Measurements from ENCODE around the gene TGFBR1.

DNA sequence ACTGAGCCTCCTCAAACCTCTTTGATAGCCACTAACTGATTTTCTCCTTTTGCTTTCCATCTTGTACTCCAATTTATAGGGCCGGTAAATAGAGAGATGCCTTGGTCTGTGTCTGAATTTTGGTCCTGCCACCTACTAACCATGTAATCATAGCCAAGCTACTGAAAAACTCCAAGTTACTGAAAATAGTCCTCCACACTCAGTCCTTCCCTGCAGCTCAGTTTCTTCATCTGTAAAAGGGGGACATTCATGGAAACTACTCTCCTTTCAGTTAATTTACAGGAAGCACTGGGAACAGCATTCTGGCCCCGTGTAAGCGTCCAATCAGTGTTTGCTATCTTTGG, 30.0 kb upstream of the TGFBR1 start:
- TF ChIP-seq, protein P1, sequence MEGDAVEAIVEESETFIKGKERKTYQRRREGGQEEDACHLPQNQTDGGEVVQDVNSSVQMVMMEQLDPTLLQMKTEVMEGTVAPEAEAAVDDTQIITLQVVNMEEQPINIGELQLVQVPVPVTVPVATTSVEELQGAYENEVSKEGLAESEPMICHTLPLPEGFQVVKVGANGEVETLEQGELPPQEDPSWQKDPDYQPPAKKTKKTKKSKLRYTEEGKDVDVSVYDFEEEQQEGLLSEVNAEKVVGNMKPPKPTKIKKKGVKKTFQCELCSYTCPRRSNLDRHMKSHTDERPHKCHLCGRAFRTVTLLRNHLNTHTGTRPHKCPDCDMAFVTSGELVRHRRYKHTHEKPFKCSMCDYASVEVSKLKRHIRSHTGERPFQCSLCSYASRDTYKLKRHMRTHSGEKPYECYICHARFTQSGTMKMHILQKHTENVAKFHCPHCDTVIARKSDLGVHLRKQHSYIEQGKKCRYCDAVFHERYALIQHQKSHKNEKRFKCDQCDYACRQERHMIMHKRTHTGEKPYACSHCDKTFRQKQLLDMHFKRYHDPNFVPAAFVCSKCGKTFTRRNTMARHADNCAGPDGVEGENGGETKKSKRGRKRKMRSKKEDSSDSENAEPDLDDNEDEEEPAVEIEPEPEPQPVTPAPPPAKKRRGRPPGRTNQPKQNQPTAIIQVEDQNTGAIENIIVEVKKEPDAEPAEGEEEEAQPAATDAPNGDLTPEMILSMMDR (conservative IDR thresholded peaks at IDR 0.05), result no peak
- TF ChIP-seq ZFX (IDR thresholded peaks at IDR 0.05), result no peak
